ENCODE measurements around the gene NLGN4Y.

Gene NLGN4Y

DNA sequence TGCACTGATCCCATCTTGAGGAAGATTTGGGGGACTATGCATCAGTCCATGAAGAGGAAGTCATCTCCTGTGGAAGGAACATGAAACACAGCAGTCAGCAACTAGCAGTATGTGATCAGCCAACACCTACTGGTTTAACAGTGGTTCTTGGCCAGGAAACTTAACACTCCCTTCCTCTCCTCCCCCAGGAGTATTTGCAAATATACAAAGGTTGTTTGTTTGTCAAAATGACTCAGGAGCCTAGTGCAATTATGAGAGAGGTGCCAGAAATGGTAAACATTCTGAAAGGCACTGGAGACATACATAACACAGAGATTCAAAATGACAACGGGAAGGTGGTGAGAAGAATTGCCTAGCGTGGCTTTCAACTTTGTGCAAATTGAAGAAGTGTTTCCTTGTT is 26.3 kb upstream of the NLGN4Y start:
- Histone ChIP-seq H3K27me3 (ENCODE audit: low read length) (no peaks in the 10 kb centered on the region), H3K4me3 (ENCODE audit: insufficient read depth, low read length, poor library complexity, severe bottlenecking) (no peak overlapping the region), H3F3A (ENCODE audit: insufficient read depth) (no peaks in the 10 kb centered on the region), H3K9me3 (ENCODE audit: insufficient read depth, low read length) (no peaks in the 10 kb centered on the region), H3K9me2 (replicated peaks; ENCODE audit: insufficient read depth, low read length) (no peaks in the 10 kb centered on the region), H2AFZ (ENCODE audit: low read depth, low read length, severe bottlenecking) (no peak overlapping the region), H3K79me2 (ENCODE audit: insufficient read depth, low read length) (no peaks in the 10 kb centered on the region), H3K9ac (ENCODE audit: low read length) (no peak overlapping the region), H3K27ac (ENCODE audit: low read depth, low read length) (no peak overlapping the region), H3K36me3 (ENCODE audit: low read length) (no peaks in the 10 kb centered on the region), H3K4me2 (ENCODE audit: low read depth, low read length, poor library complexity, severe bottlenecking) (no peak overlapping the region), H4K20me1 (ENCODE audit: low read depth, low read length) (no peaks in the 10 kb centered on the region)
- no peak for TF ChIP-seq CTCF (IDR thresholded peaks at IDR 0.05; ENCODE audit: insufficient read depth, low read length, poor library complexity, severe bottlenecking)
- TF ChIP-seq EZH2phosphoT487 (conservative IDR thresholded peaks at IDR 0.05; ENCODE audit: low read length), result no peak

DNA sequence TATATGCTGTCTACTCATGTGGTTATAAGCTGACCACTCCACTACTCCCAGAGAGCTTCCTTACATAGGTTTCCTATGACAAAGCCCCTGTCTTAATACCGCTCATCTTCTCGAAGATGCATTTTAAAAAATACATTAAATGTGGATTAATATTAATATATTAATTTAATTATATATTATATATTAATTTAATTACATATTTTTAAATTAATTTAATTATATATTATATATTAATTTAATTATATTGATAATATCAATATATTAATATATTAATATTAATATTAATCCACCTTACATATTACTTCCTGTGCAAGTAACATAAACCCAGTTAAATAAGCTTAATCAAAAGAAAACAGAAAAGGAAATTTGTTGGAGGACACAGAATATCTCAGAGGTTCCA is 19.7 kb upstream of the NLGN4Y start:
- Histone ChIP-seq H3K4me3 (ENCODE audit: insufficient read depth, low read length, poor library complexity, severe bottlenecking) (no peak overlapping the region), H3K27ac (ENCODE audit: low read depth, low read length) (no peak overlapping the region), H3F3A (ENCODE audit: insufficient read depth) (no peaks in the 10 kb centered on the region), H3K9ac (ENCODE audit: low read length) (no peak overlapping the region), H3K79me2 (ENCODE audit: insufficient read depth, low read length) (no peaks in the 10 kb centered on the region), H3K36me3 (ENCODE audit: low read length) (no peaks in the 10 kb centered on the region), H3K27me3 (ENCODE audit: low read length) (no peaks in the 10 kb centered on the region), H3K4me2 (ENCODE audit: low read depth, low read length, poor library complexity, severe bottlenecking) (no peak overlapping the region), H3K9me3 (ENCODE audit: insufficient read depth, low read length) (no peaks in the 10 kb centered on the region), H4K20me1 (ENCODE audit: low read depth, low read length) (no peaks in the 10 kb centered on the region), H2AFZ (ENCODE audit: low read depth, low read length, severe bottlenecking) (no peak overlapping the region), H3K9me2 (replicated peaks; ENCODE audit: insufficient read depth, low read length) (no peaks in the 10 kb centered on the region)
- no peak for TF ChIP-seq EZH2phosphoT487 (conservative IDR thresholded peaks at IDR 0.05; ENCODE audit: low read length)
- no peak for TF ChIP-seq CTCF (IDR thresholded peaks at IDR 0.05; ENCODE audit: insufficient read depth, low read length, poor library complexity, severe bottlenecking)

DNA sequence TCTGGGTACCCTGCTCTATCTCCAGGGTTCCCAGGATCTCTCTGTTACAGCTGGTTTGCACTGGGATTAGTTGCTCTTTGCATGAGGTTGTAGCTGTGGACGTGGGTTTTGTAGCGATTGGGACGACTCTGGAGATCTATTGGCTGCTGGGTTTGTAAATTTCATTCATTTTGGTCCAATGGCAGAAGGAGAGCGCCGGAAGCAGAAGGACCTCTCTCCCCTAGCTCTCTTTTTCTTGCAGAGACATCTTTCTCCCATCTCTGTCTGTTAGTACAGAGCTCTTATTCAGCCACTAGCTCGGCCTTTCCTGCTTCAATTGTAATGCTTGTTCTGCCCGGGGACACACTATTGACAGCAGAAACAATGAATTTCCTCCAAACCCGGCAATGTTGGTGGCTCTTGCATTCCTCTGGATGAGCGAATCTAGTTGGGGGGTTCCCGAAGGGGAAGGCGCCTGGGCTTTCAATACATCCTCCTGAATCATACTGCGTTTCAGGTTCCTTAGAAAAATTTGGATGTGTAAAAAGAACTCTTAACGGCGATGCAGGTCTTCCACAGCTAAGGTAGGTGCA is 1.9 kb upstream of the NLGN4Y start:
- Histone ChIP-seq H3K9me2 (replicated peaks; ENCODE audit: insufficient read depth, low read length) (no peaks in the 10 kb centered on the region), H3K27me3 (ENCODE audit: low read length) (no peaks in the 10 kb centered on the region), H3K36me3 (ENCODE audit: low read length) (no peaks in the 10 kb centered on the region), H3K79me2 (ENCODE audit: insufficient read depth, low read length) (no peaks in the 10 kb centered on the region), H3K4me3 (ENCODE audit: insufficient read depth, low read length, poor library complexity, severe bottlenecking) (no peak overlapping the region), H4K20me1 (ENCODE audit: low read depth, low read length) (no peaks in the 10 kb centered on the region), H3K27ac (ENCODE audit: low read depth, low read length) (no peak overlapping the region), H3F3A (ENCODE audit: insufficient read depth) (no peaks in the 10 kb centered on the region), H3K4me2 (ENCODE audit: low read depth, low read length, poor library complexity, severe bottlenecking) (no peak overlapping the region), H3K9me3 (ENCODE audit: insufficient read depth, low read length) (no peaks in the 10 kb centered on the region), H2AFZ (ENCODE audit: low read depth, low read length, severe bottlenecking) (no peak overlapping the region), H3K9ac (ENCODE audit: low read length) (no peak overlapping the region)
- TF ChIP-seq CTCF (IDR thresholded peaks at IDR 0.05; ENCODE audit: insufficient read depth, low read length, poor library complexity, severe bottlenecking), result no peak
- no peak for TF ChIP-seq EZH2phosphoT487 (conservative IDR thresholded peaks at IDR 0.05; ENCODE audit: low read length)
